ENCODE data around the gene ST3GAL3. TPM values are rescaled to one million over a fixed set of nuclear protein-coding genes. Genes with fewer than 3 reads are reported as not detected.

The ST3GAL3 gene
- polyA plus RNA-seq, 1 donor (not counting 4 experiments of a cell fraction or from before 2014, with no cell fraction given), result 10.0 TPM

DNA sequence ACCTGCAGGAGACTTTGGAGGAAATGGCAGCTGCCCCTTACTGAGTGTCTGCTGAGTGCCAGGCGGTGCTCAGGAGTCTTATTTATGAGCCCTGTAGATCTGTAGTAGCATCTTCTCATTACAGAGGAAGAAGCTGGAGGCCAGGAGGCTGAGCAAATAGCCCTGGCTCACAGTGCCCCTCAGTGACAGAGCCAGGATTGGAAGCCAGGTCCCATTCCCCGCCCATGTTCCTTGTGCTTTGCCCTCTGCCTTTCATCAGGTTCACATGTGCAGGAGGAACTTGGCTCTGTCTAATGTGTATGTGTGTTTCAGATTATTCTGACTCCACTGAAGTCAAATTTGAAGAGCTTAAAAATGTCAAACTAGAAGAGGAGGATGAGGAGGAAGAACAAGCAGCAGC, 36.1 kb upstream of the ST3GAL3 start:
- Histone ChIP-seq H3K4me3 (ENCODE audit: control insufficient read depth in 2 of 3, extremely low read depth in 1 of 3, insufficient read depth in 2 of 3, low read depth in 1 of 3, low read length in 3 of 3) (no peak overlapping the region), H3K9ac (ENCODE audit: control insufficient read depth, extremely low read depth, insufficient read depth, low read length) (no peak overlapping the region), H3K36me3 (ENCODE audit: control insufficient read depth in 2 of 2, extremely low read depth in 1 of 2, insufficient read depth in 2 of 2, low read length in 2 of 2) (peaks cover 57 to 59% of the 10 kb centered on the region in 2 experiments), H4K20me1 (ENCODE audit: control insufficient read depth, extremely low read depth, insufficient read depth, low read length) (peaks cover 7% of the 10 kb centered on the region), H3K27me3 (ENCODE audit: control insufficient read depth, extremely low read depth, insufficient read depth, low read length) (no peaks in the 10 kb centered on the region), H3K9me1 (ENCODE audit: control insufficient read depth, extremely low read depth, insufficient read depth, low read length) (peaks cover 4% of the 10 kb centered on the region), H3K9me3 (ENCODE audit: control insufficient read depth, low read depth, low read length) (no peaks in the 10 kb centered on the region), H3K4me2 (ENCODE audit: control insufficient read depth, extremely low read depth, insufficient read depth, low read depth, low read length) (no peak overlapping the region), H2AFZ (ENCODE audit: control insufficient read depth, low read length) (no peak overlapping the region), H3K4me1 (ENCODE audit: control insufficient read depth, extremely low read depth, insufficient read depth, low read length) (peaks cover 39% of the 10 kb centered on the region), H3K79me2 (ENCODE audit: control insufficient read depth, insufficient read depth, low read length) (peaks cover 12% of the 10 kb centered on the region), H3K27ac (ENCODE audit: control insufficient read depth, insufficient read depth, low read length) (no peak overlapping the region)
- TF ChIP-seq, protein P1, sequence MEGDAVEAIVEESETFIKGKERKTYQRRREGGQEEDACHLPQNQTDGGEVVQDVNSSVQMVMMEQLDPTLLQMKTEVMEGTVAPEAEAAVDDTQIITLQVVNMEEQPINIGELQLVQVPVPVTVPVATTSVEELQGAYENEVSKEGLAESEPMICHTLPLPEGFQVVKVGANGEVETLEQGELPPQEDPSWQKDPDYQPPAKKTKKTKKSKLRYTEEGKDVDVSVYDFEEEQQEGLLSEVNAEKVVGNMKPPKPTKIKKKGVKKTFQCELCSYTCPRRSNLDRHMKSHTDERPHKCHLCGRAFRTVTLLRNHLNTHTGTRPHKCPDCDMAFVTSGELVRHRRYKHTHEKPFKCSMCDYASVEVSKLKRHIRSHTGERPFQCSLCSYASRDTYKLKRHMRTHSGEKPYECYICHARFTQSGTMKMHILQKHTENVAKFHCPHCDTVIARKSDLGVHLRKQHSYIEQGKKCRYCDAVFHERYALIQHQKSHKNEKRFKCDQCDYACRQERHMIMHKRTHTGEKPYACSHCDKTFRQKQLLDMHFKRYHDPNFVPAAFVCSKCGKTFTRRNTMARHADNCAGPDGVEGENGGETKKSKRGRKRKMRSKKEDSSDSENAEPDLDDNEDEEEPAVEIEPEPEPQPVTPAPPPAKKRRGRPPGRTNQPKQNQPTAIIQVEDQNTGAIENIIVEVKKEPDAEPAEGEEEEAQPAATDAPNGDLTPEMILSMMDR (optimal IDR thresholded peaks at IDR 0.05 in 1 of 3, IDR thresholded peaks at IDR 0.05 in 1 of 3, conservative IDR thresholded peaks at IDR 0.05 in 1 of 3; ENCODE audit: extremely low read depth in 1 of 3, insufficient read depth in 2 of 3, low read length in 3 of 3), result no peak
- TF ChIP-seq EZH2 (IDR thresholded peaks at IDR 0.05; ENCODE audit: low read length), result no peak
- FAIRE-seq, result no peak
- dilution Hi-C loops (cut with MboI; ENCODE audit: extremely low pct_ligation_motif_present, low sequenced_read_pairs), result no loop called here
- DNase-seq (ENCODE audit: low read depth, low spot score), result no peak

DNA sequence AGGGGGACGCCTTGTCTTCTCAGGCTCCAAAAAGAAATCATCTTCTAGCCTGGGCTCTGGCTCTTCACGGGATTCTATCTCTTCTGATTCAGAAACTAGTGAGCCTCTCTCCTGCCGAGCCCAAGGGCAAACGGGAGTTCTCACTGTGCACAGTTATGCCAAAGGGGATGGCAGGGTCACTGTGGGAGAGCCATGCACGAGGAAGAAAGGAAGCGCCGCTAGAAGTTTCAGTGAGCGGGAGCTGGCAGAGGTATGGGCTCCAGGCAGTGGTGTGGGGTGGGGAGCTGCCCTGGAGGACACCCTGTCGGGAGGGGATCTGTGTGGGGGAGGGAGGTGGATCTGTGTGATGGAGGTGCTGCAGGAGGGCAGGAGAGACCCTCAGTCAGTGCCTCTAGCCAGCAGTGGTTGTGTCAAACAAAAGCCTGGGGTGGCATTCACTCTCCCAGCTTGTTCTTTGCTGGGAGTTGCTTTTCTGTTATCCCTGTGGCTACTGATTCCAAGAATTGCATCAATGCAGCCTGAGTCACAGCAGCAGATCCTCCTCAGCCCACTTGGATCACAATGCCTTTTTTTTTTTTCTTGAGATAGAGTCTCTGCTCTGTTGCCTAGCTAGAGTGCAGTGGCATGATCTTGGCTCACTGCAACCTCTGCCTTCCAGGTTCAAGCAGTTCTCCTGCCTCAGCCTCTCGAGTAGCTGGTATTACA, 35.6 kb upstream of the ST3GAL3 start:
- Histone ChIP-seq H3K4me2 (ENCODE audit: control insufficient read depth, extremely low read depth, insufficient read depth, low read depth, low read length) (no peak overlapping the region), H3K27me3 (ENCODE audit: control insufficient read depth, extremely low read depth, insufficient read depth, low read length) (no peaks in the 10 kb centered on the region), H2AFZ (ENCODE audit: control insufficient read depth, low read length) (no peak overlapping the region), H3K9ac (ENCODE audit: control insufficient read depth, extremely low read depth, insufficient read depth, low read length) (no peak overlapping the region), H3K36me3 (ENCODE audit: control insufficient read depth in 2 of 2, extremely low read depth in 1 of 2, insufficient read depth in 2 of 2, low read length in 2 of 2) (peaks cover 56 to 59% of the 10 kb centered on the region in 2 experiments), H3K27ac (ENCODE audit: control insufficient read depth, insufficient read depth, low read length) (no peak overlapping the region), H3K4me3 (ENCODE audit: control insufficient read depth in 2 of 3, extremely low read depth in 1 of 3, insufficient read depth in 2 of 3, low read depth in 1 of 3, low read length in 3 of 3) (no peak overlapping the region), H3K4me1 (ENCODE audit: control insufficient read depth, extremely low read depth, insufficient read depth, low read length) (peaks cover 35% of the 10 kb centered on the region), H3K79me2 (ENCODE audit: control insufficient read depth, insufficient read depth, low read length) (peaks cover 12% of the 10 kb centered on the region), H3K9me1 (ENCODE audit: control insufficient read depth, extremely low read depth, insufficient read depth, low read length) (peaks cover 4% of the 10 kb centered on the region), H3K9me3 (ENCODE audit: control insufficient read depth, low read depth, low read length) (no peaks in the 10 kb centered on the region), H4K20me1 (ENCODE audit: control insufficient read depth, extremely low read depth, insufficient read depth, low read length) (peaks cover 7% of the 10 kb centered on the region)
- DNase-seq (ENCODE audit: low read depth, low spot score) (no peak), FAIRE-seq (no peak)
- TF ChIP-seq EZH2 (IDR thresholded peaks at IDR 0.05; ENCODE audit: low read length), result no peak
- TF ChIP-seq, protein P1 (optimal IDR thresholded peaks at IDR 0.05 in 1 of 3, IDR thresholded peaks at IDR 0.05 in 1 of 3, conservative IDR thresholded peaks at IDR 0.05 in 1 of 3; ENCODE audit: extremely low read depth in 1 of 3, insufficient read depth in 2 of 3, low read length in 3 of 3), result no peak
- dilution Hi-C loops (cut with MboI; ENCODE audit: extremely low pct_ligation_motif_present, low sequenced_read_pairs), result no loop called here

All from keratinocyte (primary cell).